Measurements from ENCODE around the gene ANKRD13A.

- TF ChIP-seq CTCF (IDR thresholded peaks at IDR 0.05 in 4 of 5, conservative IDR thresholded peaks at IDR 0.05 in 1 of 5) (no peak), POLR2A (IDR thresholded peaks at IDR 0.05) (no peak)
Measured at GRCh38 chr12:110002676-110003515, 3.7 kb downstream of the ANKRD13A start.
